Fibroblast of the aortic adventitia (primary cell): ENCODE data around the gene KIR3DL2. TPM values are rescaled to one million over a fixed set of nuclear protein-coding genes. Genes with fewer than 3 reads are reported as not detected.

Experiments used
- DNase-seq: peaks from one replicate; pipeline ENCODE4 v3.0.0-alpha.2; 2010; ENCODE audit warnings: low read depth
- H3K4me3 ChIP-seq: 2 replicates; pipeline ENCODE4 v1.5.1; 2011; ENCODE audit warnings: low read depth, mild to moderate bottlenecking, control low read depth, low read length, moderate library complexity
- total RNA-seq: library from RNA; depleted of rRNA; stranded (reverse); fragments of >200 nt; gene quantifications from 2 replicates; pipeline ENCODE4 v1.2.3, GENCODE V29; 2012; ENCODE audit warnings: low replicate concordance
- TF ChIP-seq, protein P1 (sequence below): IDR thresholded peaks from 2 replicates; pipeline ENCODE4 v1.5.1; 2011; ENCODE audit warnings: mild to moderate bottlenecking, low read length, control low read depth, inconsistent platforms; ENCODE audit not compliant: insufficient read depth

Gene KIR3DL2
- total RNA-seq, 1 donor, result not detected

DNA sequence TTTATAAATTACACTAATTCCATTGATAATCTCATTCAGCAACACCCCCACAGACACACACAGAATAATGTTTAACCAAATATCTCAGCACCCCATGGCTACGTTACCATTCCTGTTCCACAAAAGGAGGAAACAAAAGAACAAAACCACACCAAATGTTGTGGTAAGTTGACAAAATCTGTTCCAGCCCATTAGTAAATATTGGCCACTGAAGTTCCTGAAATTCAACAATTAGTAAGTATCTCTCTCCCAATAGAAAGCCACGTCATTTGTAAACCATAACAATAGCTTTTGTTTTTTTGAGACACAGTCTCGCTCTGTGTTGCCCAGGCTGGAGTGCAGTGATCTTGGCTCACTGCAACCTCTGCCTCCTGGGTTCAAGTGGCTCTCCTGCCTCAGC lies 21.5 kb downstream of the KIR3DL2 start:
- H3K4me3 ChIP-seq, result no peak overlapping the region
- no peak for DNase-seq
- TF ChIP-seq, protein P1, sequence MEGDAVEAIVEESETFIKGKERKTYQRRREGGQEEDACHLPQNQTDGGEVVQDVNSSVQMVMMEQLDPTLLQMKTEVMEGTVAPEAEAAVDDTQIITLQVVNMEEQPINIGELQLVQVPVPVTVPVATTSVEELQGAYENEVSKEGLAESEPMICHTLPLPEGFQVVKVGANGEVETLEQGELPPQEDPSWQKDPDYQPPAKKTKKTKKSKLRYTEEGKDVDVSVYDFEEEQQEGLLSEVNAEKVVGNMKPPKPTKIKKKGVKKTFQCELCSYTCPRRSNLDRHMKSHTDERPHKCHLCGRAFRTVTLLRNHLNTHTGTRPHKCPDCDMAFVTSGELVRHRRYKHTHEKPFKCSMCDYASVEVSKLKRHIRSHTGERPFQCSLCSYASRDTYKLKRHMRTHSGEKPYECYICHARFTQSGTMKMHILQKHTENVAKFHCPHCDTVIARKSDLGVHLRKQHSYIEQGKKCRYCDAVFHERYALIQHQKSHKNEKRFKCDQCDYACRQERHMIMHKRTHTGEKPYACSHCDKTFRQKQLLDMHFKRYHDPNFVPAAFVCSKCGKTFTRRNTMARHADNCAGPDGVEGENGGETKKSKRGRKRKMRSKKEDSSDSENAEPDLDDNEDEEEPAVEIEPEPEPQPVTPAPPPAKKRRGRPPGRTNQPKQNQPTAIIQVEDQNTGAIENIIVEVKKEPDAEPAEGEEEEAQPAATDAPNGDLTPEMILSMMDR, result no peak

DNA sequence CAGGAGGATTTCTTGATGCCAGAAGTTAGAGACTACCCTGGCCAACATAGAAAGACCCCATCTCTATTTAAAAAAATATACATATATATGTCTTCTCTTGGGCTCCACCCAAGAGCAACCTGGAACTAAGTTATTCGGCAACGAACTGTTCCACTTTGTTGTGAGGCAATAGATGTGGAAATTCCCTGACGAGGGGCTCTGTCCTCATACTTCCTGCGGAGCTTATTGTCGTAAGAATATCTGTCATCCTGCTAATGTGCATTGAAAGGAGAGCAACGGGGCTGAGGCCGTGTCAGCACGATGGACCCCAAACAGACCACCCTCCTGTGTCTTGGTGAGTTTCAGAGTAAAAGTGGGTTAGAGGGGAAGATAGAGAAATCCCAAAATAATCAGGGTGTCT lies 23.7 kb downstream of the KIR3DL2 start, which contains the start of gene FCAR:
Gene FCAR (plus strand): TSS at position 246 of the 400 bp plus-strand sequence. CDS start 55 bp downstream, at position 301.
- H3K4me3 ChIP-seq, result no peak within 1 kb of the TSS
- DNase-seq, result no peak
- TF ChIP-seq, protein P1, result no peak

DNA sequence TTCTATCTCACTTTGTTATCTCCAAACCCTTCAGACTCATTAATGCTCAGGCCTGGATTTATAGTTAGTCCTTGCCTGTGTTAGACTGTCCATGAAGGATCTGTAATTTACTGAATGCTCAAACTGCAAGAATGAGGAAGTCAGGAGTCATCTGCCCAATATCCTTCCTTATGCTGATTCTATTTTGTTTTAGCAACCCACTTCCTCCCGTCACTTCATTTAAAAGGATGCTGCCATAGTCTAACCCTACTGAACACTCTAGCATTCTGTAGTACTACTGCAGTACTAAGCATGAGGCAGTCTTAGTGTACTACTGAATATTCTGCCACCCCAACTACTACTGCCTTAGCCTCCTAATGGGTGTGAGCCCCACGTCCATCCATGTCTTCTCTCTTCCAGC lies 25.3 kb downstream of the KIR3DL2 start:
- TF ChIP-seq, protein P1, result no peak
- no peak overlapping the region for H3K4me3 ChIP-seq
- DNase-seq, result no peak

DNA sequence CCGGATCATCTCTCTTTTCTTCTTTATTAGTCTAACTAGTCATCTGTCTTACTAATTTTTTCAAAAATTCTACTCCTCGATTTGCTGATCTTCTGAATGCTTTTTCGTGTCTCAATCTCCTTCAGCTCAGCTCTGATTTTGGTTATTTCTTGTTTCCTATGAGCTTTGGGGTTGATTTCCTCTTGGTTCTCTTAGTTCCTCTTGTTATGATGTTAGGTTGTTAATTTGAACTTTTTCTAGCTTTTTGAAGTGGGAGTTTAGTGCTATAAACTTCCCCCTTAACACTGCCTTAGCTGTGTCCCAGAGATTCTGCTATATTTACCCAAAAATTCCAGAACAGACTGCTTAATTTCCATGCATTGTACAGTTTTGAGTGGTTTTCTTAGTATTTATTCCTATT lies 27.2 kb downstream of the KIR3DL2 start:
- no peak for DNase-seq
- H3K4me3 ChIP-seq, result no peak overlapping the region
- TF ChIP-seq, protein P1, result no peak

DNA sequence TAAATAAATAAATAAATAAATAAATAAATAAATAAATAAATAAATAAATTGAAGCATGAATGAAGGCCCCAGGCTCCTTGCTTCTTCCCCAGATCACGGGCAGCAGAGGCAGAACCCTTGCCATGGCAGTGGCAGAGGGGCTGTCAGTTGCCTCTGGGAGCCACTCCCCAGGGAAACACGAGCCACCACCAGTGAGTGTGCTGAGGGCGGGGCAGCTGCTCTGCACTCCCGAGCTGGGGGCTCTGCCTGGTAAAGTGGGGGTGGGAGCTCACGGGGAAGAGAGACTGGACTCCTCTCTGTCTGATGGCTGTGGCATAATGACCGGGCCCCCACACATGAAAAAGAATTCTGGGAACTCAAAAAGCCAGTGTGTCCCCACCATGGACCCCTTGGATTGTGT lies 31.6 kb downstream of the KIR3DL2 start:
- TF ChIP-seq, protein P1, result no peak
- no peak for DNase-seq

DNA sequence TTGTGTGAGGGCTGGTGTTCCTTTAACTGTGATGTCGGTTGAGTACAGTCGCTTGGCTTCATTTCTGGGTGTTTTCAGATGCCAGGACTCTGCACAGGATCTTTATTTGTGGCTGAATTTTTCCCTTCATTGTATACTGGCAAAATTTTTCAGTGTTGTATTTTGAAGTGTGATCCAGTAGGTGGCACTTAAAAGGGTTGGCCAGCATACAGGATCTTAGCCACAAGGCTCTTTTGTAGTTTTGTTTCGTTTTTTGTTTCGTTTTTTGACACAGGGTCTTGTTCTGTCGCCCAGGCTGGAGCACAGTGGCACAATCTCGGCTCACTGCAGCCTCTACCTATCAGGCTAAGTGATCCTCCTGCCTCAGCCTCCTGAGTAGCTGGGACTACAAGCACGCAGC lies 32.5 kb downstream of the KIR3DL2 start:
- no peak for DNase-seq
- H3K4me3 ChIP-seq, result no peak overlapping the region
- TF ChIP-seq, protein P1, result no peak

More for the DNA sequence above, 31.6 kb downstream of the KIR3DL2 start:
- H3K4me3 ChIP-seq, result no peak overlapping the region

DNA sequence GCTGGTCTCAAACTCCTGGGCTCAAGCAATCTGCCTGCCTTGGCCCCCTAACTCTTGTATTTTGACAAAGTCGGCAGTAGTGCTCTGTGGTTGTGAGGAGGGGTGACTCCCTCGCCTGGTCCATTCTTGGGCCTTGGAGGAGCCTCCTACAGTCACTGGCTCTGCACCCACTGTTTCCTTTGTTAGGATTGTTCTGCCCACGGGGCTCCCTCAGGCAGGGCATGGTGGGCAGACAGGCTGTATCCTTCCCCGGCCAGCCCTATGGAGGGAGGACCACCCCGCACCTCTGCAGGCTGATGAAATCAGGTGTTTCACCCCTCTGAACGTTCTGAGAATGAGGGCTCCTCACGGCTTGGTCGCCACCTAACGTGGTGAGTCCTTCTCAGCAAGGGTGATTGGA lies 33.0 kb downstream of the KIR3DL2 start:
- TF ChIP-seq, protein P1, result no peak
- DNase-seq, result no peak
- no peak overlapping the region for H3K4me3 ChIP-seq
